WI38 (cell line): ENCODE measurements around the gene GNG7.
"Not testable (repeated sequence)": the region's sequence is repeated elsewhere in the genome, so short reads cannot be mapped to it uniquely, and the experiment has no call there.

Experiments used
- H3K4me3 ChIP-seq: 2 replicates; pipeline ENCODE4 v1.5.1; 2011; ENCODE audit warnings: low read depth, mild to moderate bottlenecking, control low read depth, low read length
- TF ChIP-seq, protein P1 (sequence below): IDR thresholded peaks from 2 replicates; pipeline ENCODE4 v1.5.1; 2012; ENCODE audit warnings: low read depth, mild to moderate bottlenecking, control low read depth, low read length

GNG7 gene

DNA sequence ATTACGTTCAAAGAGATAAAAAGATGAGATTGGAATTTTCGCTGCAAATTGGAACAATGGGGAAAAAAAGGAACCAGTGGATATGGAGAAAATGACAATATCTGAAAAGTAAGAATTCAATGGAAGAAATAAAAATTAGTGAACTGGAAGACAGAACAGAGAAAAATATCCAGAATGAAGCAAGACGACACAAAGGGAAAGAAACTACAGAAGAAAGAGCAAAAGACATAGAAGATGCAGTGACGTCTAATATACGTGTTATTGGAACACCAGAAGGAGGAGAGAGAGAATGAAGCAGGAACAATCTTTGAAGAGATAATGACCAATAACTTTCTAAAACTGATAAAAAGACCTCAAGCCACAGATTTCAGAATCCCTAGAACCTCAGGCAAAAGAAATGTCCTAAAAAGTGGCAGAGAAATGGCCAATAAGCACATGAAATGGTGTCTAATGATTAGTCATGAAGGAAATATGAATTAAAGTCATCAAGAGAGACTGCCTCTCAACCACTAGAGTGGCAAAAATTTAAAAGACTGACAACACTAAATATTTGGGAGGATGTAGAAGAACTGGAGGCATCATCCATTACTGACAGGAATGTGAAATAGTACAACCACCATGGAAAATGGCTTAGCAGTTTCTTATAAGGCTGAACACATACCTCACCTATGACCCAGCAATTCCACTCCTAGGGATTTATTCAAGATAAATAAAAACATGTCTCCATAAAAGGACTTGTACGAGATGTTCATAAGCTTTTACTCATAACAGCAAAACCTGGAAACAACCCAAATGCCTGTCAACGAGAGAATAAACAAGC is 170.0 kb downstream of the GNG7 start:
- TF ChIP-seq, protein P1, sequence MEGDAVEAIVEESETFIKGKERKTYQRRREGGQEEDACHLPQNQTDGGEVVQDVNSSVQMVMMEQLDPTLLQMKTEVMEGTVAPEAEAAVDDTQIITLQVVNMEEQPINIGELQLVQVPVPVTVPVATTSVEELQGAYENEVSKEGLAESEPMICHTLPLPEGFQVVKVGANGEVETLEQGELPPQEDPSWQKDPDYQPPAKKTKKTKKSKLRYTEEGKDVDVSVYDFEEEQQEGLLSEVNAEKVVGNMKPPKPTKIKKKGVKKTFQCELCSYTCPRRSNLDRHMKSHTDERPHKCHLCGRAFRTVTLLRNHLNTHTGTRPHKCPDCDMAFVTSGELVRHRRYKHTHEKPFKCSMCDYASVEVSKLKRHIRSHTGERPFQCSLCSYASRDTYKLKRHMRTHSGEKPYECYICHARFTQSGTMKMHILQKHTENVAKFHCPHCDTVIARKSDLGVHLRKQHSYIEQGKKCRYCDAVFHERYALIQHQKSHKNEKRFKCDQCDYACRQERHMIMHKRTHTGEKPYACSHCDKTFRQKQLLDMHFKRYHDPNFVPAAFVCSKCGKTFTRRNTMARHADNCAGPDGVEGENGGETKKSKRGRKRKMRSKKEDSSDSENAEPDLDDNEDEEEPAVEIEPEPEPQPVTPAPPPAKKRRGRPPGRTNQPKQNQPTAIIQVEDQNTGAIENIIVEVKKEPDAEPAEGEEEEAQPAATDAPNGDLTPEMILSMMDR, result no peak
- H3K4me3 ChIP-seq, result no peak overlapping the region

- not testable (repeated sequence) for H3K4me3 ChIP-seq
Observed at GRCh38 chr19:2529942-2530341, 172.6 kb downstream of the GNG7 start.

DNA sequence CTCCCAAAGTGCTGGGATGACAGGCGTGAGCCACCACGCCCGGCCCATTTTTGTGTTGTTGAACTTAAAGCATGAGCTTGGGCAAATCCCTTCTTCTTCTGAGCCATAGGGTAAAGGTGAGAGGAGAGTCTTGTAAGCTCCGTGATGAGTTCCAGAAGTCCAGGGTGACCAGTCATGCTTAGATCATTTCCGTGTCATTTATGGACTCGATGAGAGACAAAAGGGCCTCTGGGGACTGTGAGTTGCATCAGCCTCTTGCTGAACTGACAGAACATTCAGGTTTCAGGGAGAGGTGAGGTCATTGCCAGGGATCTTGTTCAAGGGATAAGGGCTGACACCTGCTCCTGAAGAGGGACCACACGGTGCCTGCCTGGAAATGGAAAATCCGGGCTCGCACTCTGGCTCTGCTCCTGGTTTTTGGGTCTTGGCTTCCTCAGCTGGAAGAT is 173.0 kb downstream of the GNG7 start:
- TF ChIP-seq, protein P1, result no peak
- H3K4me3 ChIP-seq, result no peak overlapping the region

GRCh38 chr19:2528675-2529101 is 173.8 kb downstream of the GNG7 start:
- no peak overlapping the region for H3K4me3 ChIP-seq

DNA sequence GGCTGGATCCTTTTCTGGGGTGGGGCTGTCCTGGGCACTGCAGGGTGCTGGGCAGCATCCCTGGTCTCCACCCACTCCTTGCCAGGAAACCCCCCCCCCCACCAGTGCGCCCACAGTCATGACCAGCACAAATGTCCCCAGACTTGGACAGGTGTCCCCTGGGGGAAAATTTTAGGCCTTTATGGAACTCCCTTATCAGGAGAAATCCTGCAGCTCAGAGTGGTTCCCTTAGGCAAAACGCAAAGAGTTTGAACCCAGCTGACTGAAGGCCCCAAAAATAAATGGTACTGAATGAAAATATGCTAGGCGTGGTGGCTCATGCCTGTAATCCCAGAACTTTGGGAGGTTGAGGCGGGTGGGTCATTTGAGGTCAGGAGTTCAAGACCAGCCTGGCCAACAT is 174.8 kb downstream of the GNG7 start:
- H3K4me3 ChIP-seq, result no peak overlapping the region
- TF ChIP-seq, protein P1, result no peak

More at GRCh38 chr19:2528675-2529101, 173.8 kb downstream of the GNG7 start:
- TF ChIP-seq, protein P1, result no peak

DNA sequence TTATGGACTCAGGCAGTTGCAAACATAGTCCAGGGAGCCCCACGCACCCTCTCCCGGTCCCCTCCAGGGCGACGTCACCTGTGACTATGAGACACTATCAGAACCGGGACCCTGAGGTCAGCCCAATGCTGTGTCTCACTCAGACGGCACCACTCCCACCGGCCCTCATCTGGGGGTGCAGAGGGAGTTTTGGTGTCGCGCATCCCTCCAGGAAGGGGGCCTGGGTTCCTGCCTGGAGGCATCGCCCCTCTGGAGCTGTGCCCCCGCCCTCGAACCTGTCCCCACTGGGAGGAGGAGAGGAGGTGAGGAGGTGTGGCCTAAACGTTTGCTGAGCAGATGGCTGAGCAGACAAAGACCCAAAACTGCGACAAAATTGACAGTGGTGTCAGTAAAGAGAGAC is 175.3 kb downstream of the GNG7 start:
- no peak overlapping the region for H3K4me3 ChIP-seq
- TF ChIP-seq, protein P1, result no peak

GRCh38 chr19:2524840-2525723 is 177.4 kb downstream of the GNG7 start:
- TF ChIP-seq, protein P1, result no peak
- no peak overlapping the region for H3K4me3 ChIP-seq
